Activated T-helper 1 cell treated with anti-CD3 and anti-CD28 coated beads, Interleukin-2, amount 50 U/mL, for 16 hours (primary cell): ENCODE data around the gene GRID2.

Experiments
- DNase-seq, 2 donors: peaks; one replicate each; pipeline ENCODE4 v3.0.0-alpha.2; 2020; ENCODE audit warnings: low read depth in 1 of 2, low spot score in 1 of 2

Gene GRID2

GRCh38 chr4:92885632-92886031 is 581.9 kb downstream of the GRID2 start:
- DNase-seq, result no peak

DNA sequence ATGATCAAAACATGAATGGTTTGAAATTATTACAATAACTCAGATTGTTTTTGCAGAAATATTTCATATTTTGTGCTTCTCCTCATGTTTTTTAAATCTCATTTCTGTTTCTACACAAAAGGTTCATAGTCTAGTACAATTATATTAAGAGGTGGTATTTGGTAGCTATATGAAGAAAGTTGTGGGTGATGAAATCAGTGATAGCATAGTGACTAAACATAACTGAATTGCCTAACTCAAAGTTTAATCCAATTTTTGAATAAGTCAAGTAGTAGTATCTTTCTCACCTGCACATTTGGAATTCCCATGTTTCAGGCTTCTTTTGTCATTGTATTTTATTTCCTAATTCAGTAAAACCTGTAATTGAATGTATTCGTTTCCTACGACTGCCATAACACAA is 648.7 kb downstream of the GRID2 start:
- no peak for DNase-seq

GRCh38 chr4:92952897-92953296 is 649.1 kb downstream of the GRID2 start:
- DNase-seq, result no peak

- DNase-seq, result no peak
Observed at GRCh38 chr4:92953462-92953861, 649.7 kb downstream of the GRID2 start.

DNA sequence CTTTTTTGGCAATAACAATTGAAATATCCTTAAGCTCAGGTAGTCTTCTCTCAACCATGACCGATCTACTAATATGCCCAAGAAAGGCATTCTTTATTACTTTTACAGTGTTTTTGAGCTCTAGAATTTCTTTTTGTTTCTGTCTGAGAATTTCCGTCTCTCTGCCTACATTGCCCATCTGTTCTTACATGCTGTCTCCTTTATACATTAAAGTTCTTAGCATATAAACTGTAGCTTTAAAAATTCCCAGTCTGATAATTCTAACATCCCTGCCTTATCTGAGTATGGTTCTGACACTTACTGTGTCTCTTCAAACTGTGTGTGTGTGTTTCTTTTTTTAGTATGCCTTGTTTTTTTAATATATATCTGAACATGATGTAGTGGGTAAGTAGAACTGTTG is 658.1 kb downstream of the GRID2 start:
- no peak for DNase-seq

GRCh38 chr4:92962831-92963230 is 659.1 kb downstream of the GRID2 start:
- no peak for DNase-seq

DNA sequence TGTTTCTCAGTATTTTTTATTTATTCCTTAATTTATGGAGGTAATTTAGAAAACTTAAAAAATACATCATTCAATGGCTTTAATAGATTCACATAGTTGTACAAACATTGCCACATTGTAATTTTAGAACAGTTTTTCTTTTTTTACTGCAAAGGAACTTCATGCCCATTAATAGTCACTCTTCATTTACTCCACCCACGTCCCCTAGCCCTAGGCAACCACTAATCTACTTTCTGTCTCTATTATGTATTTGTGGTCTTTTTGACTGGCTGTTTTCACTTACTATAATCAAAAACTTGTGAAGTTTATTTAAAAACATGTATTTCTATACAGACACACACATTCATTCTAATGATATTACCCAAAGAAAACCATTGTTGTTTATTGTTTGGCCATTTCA is 664.8 kb downstream of the GRID2 start:
- no peak for DNase-seq

GRCh38 chr4:92968996-92969395 is 665.2 kb downstream of the GRID2 start:
- DNase-seq, result no peak

DNA sequence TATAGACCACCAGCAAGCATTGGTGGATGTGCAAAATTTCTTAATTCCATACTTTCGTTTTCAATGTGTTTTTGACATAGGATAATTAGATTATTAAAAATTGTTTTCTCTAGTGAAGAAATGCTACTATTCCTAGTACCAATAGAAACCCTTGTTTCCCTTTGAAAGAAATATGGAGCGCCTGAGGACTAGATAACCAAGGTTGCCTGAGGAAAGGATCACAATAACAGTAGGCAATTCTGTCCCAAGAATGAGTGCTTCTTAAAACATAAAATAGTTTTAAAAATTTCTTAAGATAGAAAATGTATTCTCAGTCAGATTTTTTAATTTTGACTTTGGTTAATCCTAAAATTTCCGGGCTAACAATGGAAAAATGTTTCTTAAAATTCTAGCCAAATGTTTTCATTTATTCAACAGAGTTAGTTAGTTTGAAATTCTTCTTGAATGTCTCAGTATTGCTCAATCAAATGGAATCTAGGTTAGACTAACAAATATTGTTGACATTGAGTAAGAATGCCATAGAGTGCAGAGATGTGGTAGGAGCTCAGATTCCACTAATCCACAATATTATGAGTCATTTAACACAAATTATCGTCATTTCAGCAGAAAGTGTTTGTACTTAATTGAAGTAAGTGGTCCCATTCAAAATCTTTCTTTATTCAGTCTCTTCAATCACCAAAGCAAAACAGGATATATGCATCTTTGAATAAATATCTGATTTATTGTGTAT is 666.0 kb downstream of the GRID2 start:
- DNase-seq, result no peak

GRCh38 chr4:92970996-92971395 is 667.2 kb downstream of the GRID2 start:
- DNase-seq, result no peak

DNA sequence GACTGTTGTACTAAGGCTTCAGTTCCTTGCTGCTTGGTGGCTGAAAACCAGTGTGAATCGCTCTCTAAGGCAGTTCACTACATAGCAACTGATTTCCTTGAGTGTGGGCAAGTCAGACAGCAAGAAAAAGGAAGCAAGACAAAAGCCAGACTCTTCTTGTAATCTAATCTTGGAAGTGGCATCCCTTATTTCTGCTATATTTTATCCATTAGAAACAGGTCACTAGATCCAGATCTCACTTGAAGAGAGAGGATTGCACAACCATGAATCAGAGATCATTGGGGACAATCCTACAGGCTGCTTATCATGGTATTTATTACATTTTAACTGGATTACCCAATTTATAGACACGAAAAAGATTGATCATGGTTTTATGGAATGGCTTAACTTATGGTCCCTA is 684.5 kb downstream of the GRID2 start:
- DNase-seq, result no peak

GRCh38 chr4:92992758-92993157 is 689.0 kb downstream of the GRID2 start:
- DNase-seq, result no peak

DNA sequence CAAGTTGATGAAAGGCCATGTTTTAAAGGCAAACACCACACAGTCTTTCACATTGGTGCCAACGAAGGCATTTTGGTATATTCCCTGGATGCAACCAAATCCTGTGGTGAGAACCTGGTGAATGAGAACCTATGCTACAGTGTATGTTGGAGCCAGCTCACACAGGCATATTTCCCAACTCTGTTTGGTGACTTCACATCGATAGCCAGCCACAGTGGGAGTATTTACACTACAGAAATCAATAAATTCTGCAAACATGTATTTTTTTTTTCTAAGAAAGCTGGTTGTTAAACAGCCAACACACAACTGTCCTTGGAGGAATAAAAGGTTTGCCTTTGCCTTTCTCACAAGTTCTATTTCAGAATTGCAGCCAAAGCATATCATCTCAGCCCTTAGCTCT is 691.0 kb downstream of the GRID2 start:
- DNase-seq, result no peak

- no peak for DNase-seq
Observed at GRCh38 chr4:92996533-92996932, 692.8 kb downstream of the GRID2 start.

DNA sequence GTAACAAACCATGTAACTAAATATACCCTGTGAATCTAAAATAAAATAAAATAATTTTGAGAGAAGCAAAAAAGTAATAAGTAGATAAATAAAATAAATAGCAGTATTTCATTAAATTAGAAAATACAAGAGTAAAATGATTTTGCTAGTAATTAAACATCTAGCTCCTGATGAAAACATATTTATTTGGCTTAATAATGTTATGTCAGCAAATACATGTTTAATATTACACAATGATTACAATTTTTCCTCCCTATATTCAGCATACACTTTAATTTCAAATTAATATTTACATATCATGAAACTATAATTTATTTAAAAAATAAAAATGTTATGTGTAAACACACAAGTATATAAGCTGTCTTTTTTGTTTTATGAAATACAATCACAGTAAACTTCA is 697.1 kb downstream of the GRID2 start:
- no peak for DNase-seq

DNA sequence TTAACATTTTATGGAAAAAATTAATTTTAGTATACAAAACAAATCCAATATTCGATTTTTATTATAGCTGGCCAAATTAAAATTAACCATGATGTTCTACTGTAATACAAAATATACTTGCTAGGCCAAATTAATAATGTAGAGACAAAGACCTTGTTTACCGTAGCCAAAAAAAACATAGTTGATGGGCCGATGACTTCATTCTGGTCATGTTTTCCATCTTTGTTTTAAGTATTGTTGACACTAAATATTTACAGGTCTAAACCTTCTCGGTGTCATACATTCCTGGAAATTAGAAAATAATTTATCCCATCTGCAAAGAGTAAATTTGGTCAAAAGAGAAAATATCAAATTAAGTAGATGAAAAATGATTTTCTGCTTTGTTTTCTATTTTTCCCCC is 698.5 kb downstream of the GRID2 start:
- DNase-seq, result no peak

GRCh38 chr4:93016350-93016749 is 712.6 kb downstream of the GRID2 start:
- DNase-seq, result no peak

DNA sequence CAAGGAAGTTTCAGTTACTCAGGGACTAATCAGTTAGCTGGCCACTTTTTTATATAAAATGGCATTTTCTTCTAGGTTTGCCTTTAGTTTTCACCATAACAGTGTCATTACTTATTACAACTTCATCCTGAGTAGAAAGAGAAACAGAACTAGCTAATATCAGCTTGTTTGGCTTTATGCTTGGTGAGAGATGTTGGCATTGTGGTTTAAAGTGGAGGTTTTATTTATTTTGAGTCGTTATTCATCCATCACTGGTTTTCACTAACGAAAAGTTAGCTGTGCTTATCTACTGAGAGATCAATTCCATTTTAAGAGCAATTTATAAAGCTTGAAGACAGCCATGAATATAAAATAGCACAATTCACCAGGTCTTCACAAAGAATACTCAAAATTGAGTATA is 714.5 kb downstream of the GRID2 start:
- no peak for DNase-seq

GRCh38 chr4:93018806-93019205 is 715.0 kb downstream of the GRID2 start:
- DNase-seq, result no peak

GRCh38 chr4:93029769-93030168 is 726.0 kb downstream of the GRID2 start:
- no peak for DNase-seq

DNA sequence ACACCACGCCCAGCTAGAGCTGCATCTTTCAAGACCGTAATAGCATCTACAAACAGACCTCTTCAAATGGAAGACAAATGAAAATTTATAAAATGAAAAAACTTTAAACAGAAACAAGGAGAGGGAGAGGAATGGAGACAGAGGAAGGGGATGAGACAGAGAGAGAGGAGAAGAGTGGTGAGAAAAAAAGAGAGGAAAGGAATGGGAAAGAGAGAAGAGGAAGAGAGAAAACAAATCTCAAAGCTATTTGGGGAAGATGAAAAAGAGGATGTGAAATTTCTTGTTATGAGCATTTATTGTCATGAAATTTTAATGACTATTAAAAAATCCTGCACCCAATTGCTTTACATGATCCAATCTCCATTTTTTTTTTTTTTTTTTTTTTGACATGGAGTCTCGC is 726.9 kb downstream of the GRID2 start:
- DNase-seq, result no peak

DNA sequence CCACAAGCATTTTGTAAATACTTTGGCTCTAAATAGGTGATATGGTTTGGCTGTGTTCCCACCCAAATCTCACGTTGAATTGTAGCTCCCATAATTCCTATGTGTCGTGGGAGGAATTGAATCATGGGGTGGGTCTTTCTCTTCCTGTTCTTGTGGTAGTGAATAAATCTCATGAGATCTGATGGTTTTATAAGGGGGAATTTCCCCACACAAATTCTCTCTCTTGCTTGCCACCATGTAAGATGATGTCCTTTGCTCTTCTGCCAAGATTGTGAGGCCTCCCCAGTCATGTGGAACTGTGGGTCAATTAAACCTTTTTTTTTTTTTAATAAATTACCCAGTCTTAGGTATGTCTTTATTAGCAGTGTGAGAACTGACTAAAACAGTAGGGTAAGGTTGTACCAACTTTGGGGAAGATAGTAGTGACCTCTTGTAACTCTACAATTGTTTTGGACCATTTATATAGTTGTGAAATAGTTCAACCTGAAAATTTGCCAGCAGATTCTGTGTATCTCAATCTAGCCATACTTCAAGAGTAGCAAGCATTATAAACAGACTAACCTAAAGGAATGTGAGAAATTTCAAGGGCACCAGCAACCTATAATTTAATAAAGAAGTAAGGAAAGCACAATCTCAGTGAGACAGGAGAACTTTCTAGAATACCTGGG is 727.8 kb downstream of the GRID2 start:
- no peak for DNase-seq

DNA sequence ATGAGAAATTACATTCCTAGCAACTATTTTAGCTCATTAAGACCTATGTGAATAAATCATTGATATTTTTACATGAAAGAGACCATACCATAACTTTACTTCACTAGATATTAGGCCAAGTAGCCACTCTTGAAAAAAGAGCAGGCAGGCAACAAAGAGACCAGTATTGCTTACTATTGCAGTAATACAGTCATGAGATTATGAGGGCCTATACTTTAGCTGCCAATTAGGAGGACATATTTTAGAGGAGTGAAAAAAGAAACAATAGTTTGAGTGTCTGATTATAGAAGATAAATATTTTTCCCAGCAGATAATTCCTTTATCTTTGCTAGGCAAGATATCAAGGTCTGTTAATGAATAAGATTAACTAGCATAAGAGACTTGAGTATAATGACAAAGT is 739.0 kb downstream of the GRID2 start:
- no peak for DNase-seq
